ENCODE measurements around the gene MDGA2. TPM values are rescaled to one million over a fixed set of nuclear protein-coding genes. Genes with fewer than 3 reads are reported as not detected.

MDGA2 gene
- total and polyA plus RNA-seq, 2 donors (not counting 1 experiment from before 2014, with no cell fraction given) = not detected

DNA sequence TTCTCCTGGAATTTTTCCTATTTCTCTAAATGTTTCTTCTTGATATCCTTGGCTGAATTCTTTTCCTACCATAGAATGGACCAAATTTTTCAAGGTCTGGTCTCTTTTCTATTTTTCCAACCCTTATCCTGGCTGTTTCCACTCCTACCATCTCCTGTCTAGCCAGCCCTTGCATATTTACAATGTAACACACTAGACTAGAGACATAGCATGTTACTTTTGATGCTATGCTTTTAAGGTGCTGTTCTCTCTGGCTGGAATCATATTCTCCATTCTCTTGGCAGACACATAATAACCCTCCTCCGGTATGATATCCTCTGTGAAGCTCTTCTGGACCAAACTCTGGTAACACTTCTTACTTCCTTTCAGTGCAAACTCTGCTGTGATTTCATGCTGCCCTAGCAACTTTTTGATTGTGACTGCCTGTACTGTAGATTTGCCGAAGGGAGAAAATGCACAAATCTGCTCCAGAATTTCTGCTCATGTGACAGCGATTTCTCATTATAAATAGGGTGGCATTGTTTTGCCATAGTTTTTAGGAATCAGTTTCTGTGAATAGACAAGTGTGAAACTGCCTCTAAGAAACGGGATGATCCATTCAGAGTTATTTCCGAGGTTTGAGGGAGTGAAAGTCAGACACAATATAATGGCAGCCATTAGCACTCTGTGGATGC, 284.4 kb downstream of the MDGA2 start:
- no peak overlapping the region for H2AFZ ChIP-seq (ENCODE audit: low read length)
- no peak overlapping the region for H3K27ac ChIP-seq (ENCODE audit: insufficient read depth, low read length)
- no peak overlapping the region for H3K4me2 ChIP-seq (ENCODE audit: extremely low read depth, insufficient read depth, low read length)
- H3K4me1 ChIP-seq (ENCODE audit: control insufficient read depth, extremely low read depth, insufficient read depth, low read length) = no peaks in the 10 kb centered on the region
- no peak overlapping the region for H3K4me3 ChIP-seq (replicated peaks in 1 of 4; ENCODE audit: control extremely low read depth in 1 of 4, insufficient read depth in 1 of 4, low read depth in 3 of 4, low read length in 4 of 4)
- no peaks in the 10 kb centered on the region for H3K27me3 ChIP-seq (ENCODE audit: control insufficient read depth, insufficient read depth, low read length)
- no peaks in the 10 kb centered on the region for H3K9me3 ChIP-seq (ENCODE audit: control insufficient read depth, insufficient read depth, low read depth, low read length)
- no peak for DNase-seq (ENCODE audit: low read depth in 2 of 2)
- H4K20me1 ChIP-seq (ENCODE audit: control insufficient read depth, extremely low read depth, insufficient read depth, low read length) = no peaks in the 10 kb centered on the region
- H3K9ac ChIP-seq (ENCODE audit: insufficient read depth, low read length) = no peak overlapping the region
- H3K79me2 ChIP-seq (ENCODE audit: control insufficient read depth, insufficient read depth, low read length) = no peaks in the 10 kb centered on the region
- H3K36me3 ChIP-seq (ENCODE audit: control insufficient read depth, insufficient read depth, low read length) = no peaks in the 10 kb centered on the region
- no peak for TF ChIP-seq EZH2 (IDR thresholded peaks at IDR 0.05; ENCODE audit: low read length, missing control alignments)
- TF ChIP-seq, protein P1, sequence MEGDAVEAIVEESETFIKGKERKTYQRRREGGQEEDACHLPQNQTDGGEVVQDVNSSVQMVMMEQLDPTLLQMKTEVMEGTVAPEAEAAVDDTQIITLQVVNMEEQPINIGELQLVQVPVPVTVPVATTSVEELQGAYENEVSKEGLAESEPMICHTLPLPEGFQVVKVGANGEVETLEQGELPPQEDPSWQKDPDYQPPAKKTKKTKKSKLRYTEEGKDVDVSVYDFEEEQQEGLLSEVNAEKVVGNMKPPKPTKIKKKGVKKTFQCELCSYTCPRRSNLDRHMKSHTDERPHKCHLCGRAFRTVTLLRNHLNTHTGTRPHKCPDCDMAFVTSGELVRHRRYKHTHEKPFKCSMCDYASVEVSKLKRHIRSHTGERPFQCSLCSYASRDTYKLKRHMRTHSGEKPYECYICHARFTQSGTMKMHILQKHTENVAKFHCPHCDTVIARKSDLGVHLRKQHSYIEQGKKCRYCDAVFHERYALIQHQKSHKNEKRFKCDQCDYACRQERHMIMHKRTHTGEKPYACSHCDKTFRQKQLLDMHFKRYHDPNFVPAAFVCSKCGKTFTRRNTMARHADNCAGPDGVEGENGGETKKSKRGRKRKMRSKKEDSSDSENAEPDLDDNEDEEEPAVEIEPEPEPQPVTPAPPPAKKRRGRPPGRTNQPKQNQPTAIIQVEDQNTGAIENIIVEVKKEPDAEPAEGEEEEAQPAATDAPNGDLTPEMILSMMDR (conservative IDR thresholded peaks at IDR 0.05 in 1 of 2, IDR thresholded peaks at IDR 0.05 in 1 of 2; ENCODE audit: low read depth in 1 of 2, low read length in 2 of 2) = no peak

DNA sequence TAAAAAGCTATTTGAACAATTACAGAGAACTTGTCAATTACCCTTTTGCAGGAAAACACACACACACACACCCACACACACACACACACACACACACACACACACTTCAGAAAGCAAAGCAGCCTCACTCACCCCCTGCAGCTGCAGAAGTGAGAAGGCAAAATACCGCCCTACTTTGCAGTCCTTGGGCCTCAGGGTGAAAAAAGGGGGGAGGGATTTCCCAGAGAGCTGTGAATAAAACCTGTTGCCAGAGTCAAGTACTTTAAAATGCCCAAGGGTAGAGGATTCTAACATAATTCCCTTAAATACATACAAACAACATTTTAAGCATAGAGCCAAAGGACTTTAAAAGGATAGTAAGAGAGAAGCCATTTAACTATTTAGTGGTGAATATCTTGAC, 285.9 kb downstream of the MDGA2 start:
- TF ChIP-seq, protein P1 (conservative IDR thresholded peaks at IDR 0.05 in 1 of 2, IDR thresholded peaks at IDR 0.05 in 1 of 2; ENCODE audit: low read depth in 1 of 2, low read length in 2 of 2) = no peak
- TF ChIP-seq EZH2 (IDR thresholded peaks at IDR 0.05; ENCODE audit: low read length, missing control alignments) = no peak
- no peaks in the 10 kb centered on the region for H3K27me3 ChIP-seq (ENCODE audit: control insufficient read depth, insufficient read depth, low read length)
- no peak overlapping the region for H3K4me2 ChIP-seq (ENCODE audit: extremely low read depth, insufficient read depth, low read length)
- H3K4me3 ChIP-seq (replicated peaks in 1 of 4; ENCODE audit: control extremely low read depth in 1 of 4, insufficient read depth in 1 of 4, low read depth in 3 of 4, low read length in 4 of 4) = no peak overlapping the region
- H2AFZ ChIP-seq (ENCODE audit: low read length) = no peak overlapping the region
- H3K27ac ChIP-seq (ENCODE audit: insufficient read depth, low read length) = no peak overlapping the region
- H4K20me1 ChIP-seq (ENCODE audit: control insufficient read depth, extremely low read depth, insufficient read depth, low read length) = no peaks in the 10 kb centered on the region
- H3K79me2 ChIP-seq (ENCODE audit: control insufficient read depth, insufficient read depth, low read length) = no peaks in the 10 kb centered on the region
- no peak for DNase-seq (ENCODE audit: low read depth in 2 of 2)
- H3K9me3 ChIP-seq (ENCODE audit: control insufficient read depth, insufficient read depth, low read depth, low read length) = no peaks in the 10 kb centered on the region
- no peaks in the 10 kb centered on the region for H3K4me1 ChIP-seq (ENCODE audit: control insufficient read depth, extremely low read depth, insufficient read depth, low read length)
- no peak overlapping the region for H3K9ac ChIP-seq (ENCODE audit: insufficient read depth, low read length)
- no peaks in the 10 kb centered on the region for H3K36me3 ChIP-seq (ENCODE audit: control insufficient read depth, insufficient read depth, low read length)

DNA sequence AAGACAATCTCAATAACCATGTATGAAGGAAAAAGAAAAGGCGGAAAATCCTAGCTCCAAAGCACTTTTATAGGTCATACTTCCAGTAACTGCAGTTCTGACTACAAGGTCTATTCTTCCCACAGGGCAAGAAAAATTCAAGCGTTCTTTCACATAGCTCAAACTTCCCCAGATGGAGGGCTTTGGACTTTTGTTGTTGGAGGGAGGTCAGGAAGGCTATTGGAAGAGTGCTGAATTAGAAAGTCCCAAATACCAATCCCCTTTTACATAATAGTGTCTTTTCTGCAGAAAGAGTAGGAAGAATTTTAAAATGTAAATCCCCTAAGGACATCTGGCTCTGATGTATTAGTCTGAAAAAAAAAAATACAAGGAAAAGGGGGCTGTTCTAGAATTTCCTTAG, 309.4 kb downstream of the MDGA2 start:
- no peak for TF ChIP-seq EZH2 (IDR thresholded peaks at IDR 0.05; ENCODE audit: low read length, missing control alignments)
- TF ChIP-seq, protein P1 (conservative IDR thresholded peaks at IDR 0.05 in 1 of 2, IDR thresholded peaks at IDR 0.05 in 1 of 2; ENCODE audit: low read depth in 1 of 2, low read length in 2 of 2) = no peak

More for the DNA sequence above, 309.4 kb downstream of the MDGA2 start:
- no peaks in the 10 kb centered on the region for H3K9me3 ChIP-seq (ENCODE audit: control insufficient read depth, insufficient read depth, low read depth, low read length)
- DNase-seq (ENCODE audit: low read depth in 2 of 2) = no peak
- H3K36me3 ChIP-seq (ENCODE audit: control insufficient read depth, insufficient read depth, low read length) = no peaks in the 10 kb centered on the region
- no peaks in the 10 kb centered on the region for H3K4me1 ChIP-seq (ENCODE audit: control insufficient read depth, extremely low read depth, insufficient read depth, low read length)
- H3K27me3 ChIP-seq (ENCODE audit: control insufficient read depth, insufficient read depth, low read length) = no peaks in the 10 kb centered on the region
- no peak overlapping the region for H3K27ac ChIP-seq (ENCODE audit: insufficient read depth, low read length)
- no peak overlapping the region for H3K4me2 ChIP-seq (ENCODE audit: extremely low read depth, insufficient read depth, low read length)
- H3K4me3 ChIP-seq (replicated peaks in 1 of 4; ENCODE audit: control extremely low read depth in 1 of 4, insufficient read depth in 1 of 4, low read depth in 3 of 4, low read length in 4 of 4) = no peak overlapping the region
- no peaks in the 10 kb centered on the region for H4K20me1 ChIP-seq (ENCODE audit: control insufficient read depth, extremely low read depth, insufficient read depth, low read length)
- no peaks in the 10 kb centered on the region for H3K79me2 ChIP-seq (ENCODE audit: control insufficient read depth, insufficient read depth, low read length)
- H2AFZ ChIP-seq (ENCODE audit: low read length) = no peak overlapping the region
- H3K9ac ChIP-seq (ENCODE audit: insufficient read depth, low read length) = no peak overlapping the region
